GM18502 (cell line): ENCODE results near the gene C1QTNF4.
A peak's percentile ranks its signal among the peaks of the same experiment; 100 is the strongest.
"Not testable (repeated sequence)": the region's sequence is repeated elsewhere in the genome, so short reads cannot be mapped to it uniquely, and the experiment has no call there.

Experiments
- ATAC-seq: cut with Tn5 transposase; IDR thresholded peaks from one replicate; pipeline ENCODE4 v1.9.1; 2021; ENCODE audit warnings: mild to moderate bottlenecking; ENCODE audit not compliant: unreplicated experiment, poor library complexity

C1QTNF4 gene

GRCh38 chr11:47570651-47571356, 23.4 kb downstream of the C1QTNF4 start:
- no peak for ATAC-seq

- no peak for ATAC-seq
Measured at GRCh38 chr11:47569646-47570045, 24.6 kb downstream of the C1QTNF4 start.

DNA sequence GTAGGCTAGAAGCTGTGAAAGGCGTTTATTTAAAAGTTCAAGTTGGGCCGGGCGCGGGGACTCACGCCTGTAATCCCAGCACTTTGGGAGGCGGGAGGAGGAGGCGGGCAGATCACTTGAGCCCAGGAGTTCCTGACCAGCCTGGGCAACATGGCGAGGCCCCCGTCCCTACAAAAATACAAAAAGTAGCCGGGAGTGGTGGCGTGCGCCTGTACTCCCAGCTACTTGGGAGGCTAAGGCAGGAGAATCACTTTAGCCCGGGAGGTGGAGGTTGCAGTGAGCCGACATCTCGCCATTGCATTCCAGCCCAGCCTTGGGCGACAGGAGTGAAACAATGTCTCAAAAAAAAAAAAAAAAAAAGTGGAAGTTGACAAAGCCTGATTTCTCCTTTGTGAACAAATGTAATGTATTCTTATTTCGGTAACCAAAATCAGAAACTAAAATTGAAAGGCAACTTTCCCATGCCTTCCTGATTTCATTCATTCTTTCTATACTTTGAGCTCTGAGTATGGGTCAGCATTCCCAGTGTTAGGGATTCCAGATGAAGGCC, 28.0 kb downstream of the C1QTNF4 start:
- peak; percentile 16 for ATAC-seq

DNA sequence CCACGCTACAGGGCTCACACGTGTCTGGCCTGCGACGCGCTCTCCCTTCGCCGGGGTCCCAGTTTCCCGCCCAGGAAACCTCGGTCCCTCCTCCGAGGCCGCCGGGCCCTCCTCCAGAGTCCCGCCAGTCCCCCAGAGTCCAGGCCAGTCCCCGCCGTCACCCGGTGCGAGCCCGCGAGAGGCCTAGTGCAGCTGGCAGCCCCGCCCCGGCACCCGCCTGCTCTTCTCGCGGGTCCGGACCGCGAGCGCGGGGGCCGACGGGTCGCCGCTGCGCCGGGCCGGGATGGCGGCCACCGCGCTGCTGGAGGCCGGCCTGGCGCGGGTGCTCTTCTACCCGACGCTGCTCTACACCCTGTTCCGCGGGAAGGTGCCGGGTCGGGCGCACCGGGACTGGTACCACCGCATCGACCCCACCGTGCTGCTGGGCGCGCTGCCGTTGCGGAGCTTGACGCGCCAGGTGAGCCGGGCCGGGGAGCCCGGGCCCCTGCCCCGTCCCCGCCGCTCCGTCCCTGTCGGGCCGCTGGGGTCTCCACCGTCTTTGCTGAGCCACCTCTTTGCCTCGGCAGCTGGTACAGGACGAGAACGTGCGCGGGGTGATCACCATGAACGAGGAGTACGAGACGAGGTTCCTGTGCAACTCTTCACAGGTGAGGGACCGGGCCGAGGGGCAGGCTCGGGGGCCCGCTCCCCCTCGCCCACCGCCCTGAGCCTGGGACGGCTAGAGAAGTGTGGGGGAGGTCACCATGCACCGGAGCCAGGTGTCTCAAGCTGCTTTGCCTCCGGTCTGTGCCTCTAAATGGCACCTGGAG, 28.7 kb downstream of the C1QTNF4 start, which contains the start of gene PTPMT1:
Gene PTPMT1 (plus strand): TSS at position 260 of the 809 bp plus-strand sequence. CDS start 24 bp downstream, at position 284.
- peak; percentile 84 for ATAC-seq

DNA sequence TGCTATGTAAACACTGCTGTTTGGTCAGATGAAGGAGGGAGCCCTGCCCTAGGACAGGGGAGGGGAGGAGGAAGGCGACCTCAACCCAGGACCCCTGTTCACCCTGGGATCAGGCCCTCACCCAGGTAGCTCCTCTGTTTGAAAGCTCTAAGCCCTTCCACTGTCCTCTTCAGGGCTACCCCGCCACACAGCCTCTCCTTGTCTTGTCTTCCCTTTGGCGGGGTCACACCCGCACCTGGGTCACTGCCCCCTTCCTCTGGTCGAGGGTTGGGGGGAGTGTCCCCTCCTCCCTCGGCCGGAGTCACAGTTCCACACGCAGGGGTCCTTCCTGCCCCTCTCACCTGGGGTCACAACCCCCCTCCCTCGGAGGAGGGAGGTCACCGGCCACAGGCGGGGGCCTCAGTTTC, 29.3 kb downstream of the C1QTNF4 start:
- ATAC-seq: no peak

- ATAC-seq: not testable (repeated sequence)
Measured at GRCh38 chr11:47564366-47564765, 29.8 kb downstream of the C1QTNF4 start.

DNA sequence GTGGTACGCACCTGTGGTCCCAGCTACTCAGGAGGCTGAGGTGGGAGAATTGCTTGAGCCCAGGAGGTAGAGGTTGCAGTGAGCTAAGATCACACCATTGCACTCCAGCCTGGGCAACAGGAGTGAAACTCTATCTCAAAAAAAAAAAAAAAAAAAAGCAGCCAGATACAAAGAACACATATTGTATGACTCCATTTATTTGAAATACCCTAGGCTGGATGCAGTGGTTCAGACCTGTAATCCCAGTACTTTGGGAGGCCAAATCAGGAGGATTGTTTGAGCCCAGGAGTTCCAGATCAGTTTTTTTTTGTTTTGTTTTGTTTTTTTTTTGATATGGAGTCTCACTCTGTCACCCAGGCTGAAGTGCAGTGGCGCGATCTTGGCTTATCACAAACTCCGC, 31.8 kb downstream of the C1QTNF4 start:
- ATAC-seq: not testable (repeated sequence)

DNA sequence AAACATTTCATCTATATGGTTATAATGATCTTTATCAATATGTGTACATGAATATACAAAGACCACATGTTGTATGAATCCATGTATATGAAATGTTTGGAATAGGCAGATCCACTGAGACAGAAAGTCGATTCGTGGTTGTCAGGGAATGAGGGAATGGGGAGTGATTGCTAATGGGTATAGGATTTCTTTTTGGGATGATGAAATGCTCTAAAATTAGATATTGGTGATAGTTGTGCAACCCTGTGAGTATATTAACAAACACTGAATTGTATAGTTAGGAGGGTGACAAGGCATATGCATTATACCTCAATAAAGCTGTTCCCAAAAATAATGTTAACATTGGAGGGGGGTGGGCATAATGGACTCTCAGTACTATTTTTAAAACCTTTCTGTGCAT, 33.8 kb downstream of the C1QTNF4 start:
- ATAC-seq: no peak

- ATAC-seq: no peak
Measured at GRCh38 chr11:47558695-47559094, 35.5 kb downstream of the C1QTNF4 start.

DNA sequence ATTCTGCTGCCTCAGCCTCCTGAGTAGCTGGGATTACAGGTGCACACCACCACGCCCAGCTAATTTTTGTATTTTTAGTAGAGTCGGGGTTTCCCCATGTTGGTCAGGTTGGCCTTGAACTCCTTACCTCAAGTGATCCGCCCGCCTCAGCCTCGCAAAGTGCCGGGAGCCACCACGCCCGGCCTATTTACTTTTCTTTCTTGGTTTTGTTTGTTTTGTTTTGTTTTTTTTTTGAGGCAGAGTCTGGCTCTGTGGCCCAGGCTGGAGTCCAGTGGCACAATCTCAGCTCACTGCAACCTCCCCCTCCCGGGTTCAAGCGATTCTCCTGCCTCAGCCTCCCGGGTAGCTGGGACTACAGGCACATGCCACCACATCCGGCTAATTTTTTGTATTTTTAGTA, 37.2 kb downstream of the C1QTNF4 start:
- ATAC-seq: not testable (repeated sequence)

DNA sequence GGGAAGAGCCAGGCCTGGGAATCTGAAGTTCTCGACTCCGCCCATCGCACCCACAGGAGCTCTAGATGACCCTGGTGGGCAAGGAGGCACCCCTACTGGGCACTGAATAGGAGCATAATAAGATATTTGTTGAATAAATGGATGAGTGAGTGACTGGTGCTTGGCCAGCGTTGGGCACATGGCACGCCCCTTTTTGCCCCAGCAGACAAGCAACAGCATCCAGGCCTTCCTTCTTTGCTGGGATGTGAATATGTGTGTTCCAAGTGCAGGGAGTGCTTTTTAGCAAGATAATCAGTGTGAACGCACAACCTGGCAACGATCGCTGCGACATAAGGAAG, 40.8 kb downstream of the C1QTNF4 start:
- ATAC-seq: peak; percentile 27

DNA sequence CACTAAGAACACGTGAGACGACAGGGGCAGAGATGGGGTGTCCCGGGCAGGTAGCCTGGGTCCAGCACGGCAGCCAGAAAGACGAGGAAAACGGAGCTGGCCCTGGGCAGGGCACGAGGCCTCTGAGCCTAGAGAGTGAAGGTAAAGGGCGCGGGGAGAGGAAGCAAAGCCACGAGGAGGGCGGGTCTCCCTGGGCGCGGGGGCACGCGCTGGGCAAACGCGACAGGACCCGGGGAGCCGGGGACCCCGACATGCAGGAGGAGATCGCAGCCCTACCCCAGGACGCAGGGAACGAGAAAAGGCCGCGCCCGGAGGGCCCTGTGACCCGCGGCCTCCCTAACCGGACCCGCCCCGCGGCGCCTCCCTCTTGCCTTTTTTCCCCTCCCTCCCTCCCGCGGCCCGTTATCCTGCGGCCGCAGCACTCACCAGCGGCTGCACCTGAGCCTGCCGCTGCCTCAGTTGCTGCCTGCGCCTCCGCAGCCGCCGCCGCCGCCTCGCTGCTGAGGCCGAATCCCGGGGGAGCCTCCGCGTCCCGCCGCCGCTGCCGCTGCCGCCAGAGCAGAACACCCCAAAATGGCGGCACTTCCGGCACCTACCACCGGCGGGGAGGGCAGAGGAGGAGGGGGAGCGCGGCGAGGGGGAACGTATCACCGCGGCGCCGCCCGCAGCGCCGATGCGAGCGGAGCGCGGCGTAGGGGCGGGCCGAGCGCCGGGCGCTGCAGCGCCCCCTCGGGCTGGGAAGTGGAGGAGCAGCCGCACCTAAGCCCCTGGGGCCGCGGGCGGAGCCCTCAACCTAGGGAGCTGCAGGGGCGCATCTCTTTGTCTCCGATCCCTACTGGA, 41.4 kb downstream of the C1QTNF4 start, which contains the start of gene CELF1:
Gene CELF1 (minus strand): TSS at position 567 of the 840 bp plus-strand sequence. CDS start 53,609 bp downstream, outside the sequence.
- ATAC-seq: peak; percentile 93

GRCh38 chr11:47552056-47552565, 42.1 kb downstream of the C1QTNF4 start:
- ATAC-seq: peak; percentile 3

GRCh38 chr11:47551086-47551485, 43.1 kb downstream of the C1QTNF4 start:
- ATAC-seq: no peak

DNA sequence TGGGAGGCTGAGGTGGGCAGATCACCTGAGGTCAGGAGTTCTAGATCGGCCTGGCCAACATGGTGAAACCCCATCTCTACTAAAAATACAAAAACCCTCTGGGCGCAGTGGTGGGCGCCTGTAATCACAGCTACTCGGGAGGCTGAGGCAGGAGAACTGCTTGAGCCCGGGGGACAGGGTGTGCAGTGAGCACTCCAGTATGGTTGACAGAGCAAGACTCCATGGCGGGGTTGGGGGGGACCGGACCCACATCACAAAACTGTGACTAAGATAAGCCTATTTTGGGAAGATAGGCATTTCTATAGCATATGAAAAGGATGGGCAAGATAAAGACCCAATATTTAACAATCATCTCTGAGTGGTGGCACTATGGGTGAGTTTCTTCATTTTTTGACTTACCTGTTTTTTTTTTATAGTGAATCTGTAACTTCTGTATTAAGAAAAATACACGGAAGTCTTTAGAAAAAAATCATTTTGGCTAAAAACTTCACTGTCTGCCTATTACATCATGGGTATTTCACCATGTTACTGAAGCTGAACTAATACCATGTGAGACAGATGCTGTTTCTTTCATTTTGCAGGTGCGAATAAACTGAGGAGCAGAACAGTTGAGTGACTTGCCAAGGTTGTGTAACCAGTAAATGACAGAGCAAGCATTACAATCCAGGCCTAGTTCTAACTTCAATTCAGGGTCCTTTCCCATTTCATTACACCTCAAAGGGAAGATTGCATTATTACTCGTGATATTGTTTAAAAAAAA, 43.7 kb downstream of the C1QTNF4 start:
- ATAC-seq: no peak

DNA sequence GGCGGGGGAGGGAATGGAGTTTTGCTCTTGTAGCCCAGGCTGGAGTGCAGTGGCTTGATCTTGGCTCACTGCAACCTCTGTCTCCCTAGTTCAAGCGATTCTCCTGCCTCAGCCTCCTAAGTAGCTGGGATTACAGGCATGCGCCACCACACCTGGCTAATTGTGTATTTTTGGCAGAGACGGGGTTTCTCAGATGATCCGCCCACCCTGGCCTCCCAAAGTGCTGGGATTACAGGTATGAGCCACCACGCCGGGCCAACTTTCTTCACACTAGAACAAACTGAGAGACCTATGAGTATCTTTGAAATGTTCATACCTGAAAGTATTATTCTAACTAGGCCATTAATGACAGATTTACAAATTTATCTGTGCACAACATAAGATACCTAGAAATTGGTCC, 47.9 kb downstream of the C1QTNF4 start:
- not testable (repeated sequence) for ATAC-seq

DNA sequence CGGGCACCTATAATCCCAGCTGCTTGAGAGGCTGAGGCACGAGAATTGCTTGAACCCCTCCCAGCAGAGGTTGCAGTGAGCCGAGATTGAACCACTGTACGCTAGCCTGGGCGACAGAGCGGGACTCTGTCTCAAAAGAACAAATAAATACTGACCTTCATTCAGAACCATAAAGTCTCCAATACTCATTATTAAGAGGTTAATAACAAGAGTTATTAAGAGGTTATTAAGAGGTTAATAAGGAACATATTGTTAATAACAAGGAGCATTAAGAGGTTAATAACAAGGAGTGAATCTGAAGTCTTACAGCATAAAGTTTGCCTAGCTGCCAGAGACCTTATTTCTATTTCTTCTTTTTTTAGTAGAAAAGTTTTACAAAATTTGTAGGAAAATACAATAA, 48.9 kb downstream of the C1QTNF4 start:
- ATAC-seq: no peak

DNA sequence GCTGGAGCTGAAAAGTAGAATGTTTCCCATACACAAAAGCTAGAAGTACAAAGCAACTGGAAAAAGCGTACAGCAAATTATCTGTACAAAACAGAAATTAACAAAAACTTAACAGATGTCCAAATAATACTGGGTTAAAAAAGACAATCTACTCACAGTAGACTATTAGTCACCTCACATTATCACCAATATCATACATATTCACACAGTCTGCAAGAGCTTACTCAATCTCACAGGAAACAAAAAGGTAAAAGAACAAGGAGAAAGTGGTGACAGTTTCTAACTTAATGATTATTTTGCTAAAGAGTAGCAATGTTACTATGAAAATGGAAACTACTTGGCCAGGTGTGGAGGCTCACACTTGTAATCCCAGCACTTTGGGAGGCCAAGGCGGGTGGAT, 53.1 kb downstream of the C1QTNF4 start:
- ATAC-seq: no peak

- ATAC-seq: no peak
Measured at GRCh38 chr11:47539681-47540039, 54.6 kb downstream of the C1QTNF4 start.
